ENCODE measurements around the gene PNN. TPM values are rescaled to one million over a fixed set of nuclear protein-coding genes. Genes with fewer than 3 reads are reported as not detected.

The PNN gene
- total RNA-seq, 1 experiment from 2014 or later = 167 TPM

DNA sequence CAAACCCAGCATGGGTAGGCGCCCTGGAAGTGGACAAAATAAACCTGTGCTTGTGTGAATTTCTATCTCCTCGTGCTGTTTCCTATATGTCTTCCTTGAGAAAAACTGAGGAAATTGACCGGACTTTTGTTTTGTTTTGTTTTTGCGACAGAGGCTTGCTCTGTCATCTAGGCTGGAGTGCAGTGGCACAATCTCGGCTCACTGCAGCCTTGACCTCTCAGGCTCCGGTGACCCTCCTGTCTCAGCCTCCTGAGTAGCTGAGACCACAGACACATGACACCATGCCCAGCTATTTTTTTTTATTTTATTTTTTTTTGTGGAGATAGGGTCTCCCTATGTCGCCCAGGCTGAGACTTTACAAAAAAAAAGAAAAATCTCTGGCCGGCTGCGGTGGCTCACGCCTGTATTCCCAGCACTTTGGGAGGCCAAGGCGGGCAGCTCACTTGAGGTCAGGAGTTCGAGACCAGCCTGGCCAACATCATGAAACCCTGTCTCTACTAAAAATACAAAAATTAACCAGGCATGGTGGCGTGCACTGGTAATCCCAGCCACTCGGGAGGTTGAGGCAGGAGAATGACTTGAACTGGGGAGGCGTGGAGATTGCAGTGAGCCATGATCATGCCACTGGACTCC is 36.2 kb downstream of the PNN start:
- no peak overlapping the region for H2BK15ac ChIP-seq (ENCODE audit: low read depth, low read length)
- Mint-ChIP-seq H3K9me3 (no peaks in the 10 kb centered on the region), H3K27me3 (ENCODE audit: low read depth) (no peaks in the 10 kb centered on the region), H3K4me1 (peaks cover 9 to 11% of the 10 kb centered on the region in 2 experiments), H3K4me3 (no peak overlapping the region; a peak in 1 of 5 replicates), H3K36me3 (ENCODE audit: insufficient read depth in 1 of 3, low read depth in 3 of 3) (no peaks in the 10 kb centered on the region), H3K27ac (0 out of 7 replicates have a peak overlapping the region, but pooled peaks of 2 of the 3 experiments have one; percentile 37 to 40)
- no peaks in the 10 kb centered on the region for H3K9me3 ChIP-seq (ENCODE audit: control insufficient read depth, low read depth, low read length)
- no peaks in the 10 kb centered on the region for H3K27me3 ChIP-seq (ENCODE audit: insufficient read depth, low read length)
- no peak overlapping the region for H2BK20ac ChIP-seq (ENCODE audit: low read depth, low read length, poor library complexity, severe bottlenecking)
- no peak overlapping the region for H3K4ac ChIP-seq (ENCODE audit: low read depth, low read length)
- WGBS (ENCODE audit: extremely low coverage, insufficient read length, low lambda C conversion rate) = no CpG with 5 or more reads among the region's 15 CpGs
- DNase-seq = no peak
- no peak overlapping the region for H4K91ac ChIP-seq (ENCODE audit: insufficient read length, low read depth, low read length)
- H3K23me2 ChIP-seq (ENCODE audit: insufficient read length, low read depth, low read length, poor library complexity, severe bottlenecking) = no peaks in the 10 kb centered on the region
- H3K56ac ChIP-seq (ENCODE audit: insufficient read length, low read depth, low read length) = no peak overlapping the region
- TF ChIP-seq, protein P1, sequence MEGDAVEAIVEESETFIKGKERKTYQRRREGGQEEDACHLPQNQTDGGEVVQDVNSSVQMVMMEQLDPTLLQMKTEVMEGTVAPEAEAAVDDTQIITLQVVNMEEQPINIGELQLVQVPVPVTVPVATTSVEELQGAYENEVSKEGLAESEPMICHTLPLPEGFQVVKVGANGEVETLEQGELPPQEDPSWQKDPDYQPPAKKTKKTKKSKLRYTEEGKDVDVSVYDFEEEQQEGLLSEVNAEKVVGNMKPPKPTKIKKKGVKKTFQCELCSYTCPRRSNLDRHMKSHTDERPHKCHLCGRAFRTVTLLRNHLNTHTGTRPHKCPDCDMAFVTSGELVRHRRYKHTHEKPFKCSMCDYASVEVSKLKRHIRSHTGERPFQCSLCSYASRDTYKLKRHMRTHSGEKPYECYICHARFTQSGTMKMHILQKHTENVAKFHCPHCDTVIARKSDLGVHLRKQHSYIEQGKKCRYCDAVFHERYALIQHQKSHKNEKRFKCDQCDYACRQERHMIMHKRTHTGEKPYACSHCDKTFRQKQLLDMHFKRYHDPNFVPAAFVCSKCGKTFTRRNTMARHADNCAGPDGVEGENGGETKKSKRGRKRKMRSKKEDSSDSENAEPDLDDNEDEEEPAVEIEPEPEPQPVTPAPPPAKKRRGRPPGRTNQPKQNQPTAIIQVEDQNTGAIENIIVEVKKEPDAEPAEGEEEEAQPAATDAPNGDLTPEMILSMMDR (conservative IDR thresholded peaks at IDR 0.05) = no peak
- no peak overlapping the region for H3T11ph ChIP-seq (ENCODE audit: low read length)
- no peak overlapping the region for H3K9ac ChIP-seq (ENCODE audit: extremely low read depth, insufficient read length, low read length)
- H3K4me2 ChIP-seq (ENCODE audit: insufficient read depth, insufficient read length, low read length) = no peak overlapping the region
- H3K18ac ChIP-seq (ENCODE audit: insufficient read length, low read depth, low read length) = no peak overlapping the region
- no peak overlapping the region for H3K14ac ChIP-seq (ENCODE audit: insufficient read depth, low read length)
- H2BK5ac ChIP-seq (ENCODE audit: insufficient read length, low read length) = no peak overlapping the region
- H2AFZ ChIP-seq (ENCODE audit: low read length) = no peak overlapping the region
- H4K5ac ChIP-seq (ENCODE audit: insufficient read length, low read depth, low read length) = no peak overlapping the region
- H3K23ac ChIP-seq (ENCODE audit: insufficient read length, low read depth, low read length) = no peak overlapping the region
- H3K4me1 ChIP-seq (ENCODE audit: insufficient read depth, low read length) = no peaks in the 10 kb centered on the region
- H4K8ac ChIP-seq (replicated peaks; ENCODE audit: insufficient read length, low read depth, low read length) = no peak overlapping the region
- no peaks in the 10 kb centered on the region for H3K79me2 ChIP-seq (ENCODE audit: insufficient read depth, low read length)
- H4K20me1 ChIP-seq (ENCODE audit: control insufficient read depth, insufficient read depth, insufficient read length) = no peaks in the 10 kb centered on the region
- H2AK5ac ChIP-seq (ENCODE audit: insufficient read length, low read length) = no peak overlapping the region
- no peak overlapping the region for H3K27ac ChIP-seq (ENCODE audit: insufficient read length, low read depth, low read length)
- no peaks in the 10 kb centered on the region for H3K79me1 ChIP-seq (ENCODE audit: insufficient read depth, low read depth, low read length, poor library complexity, severe bottlenecking)
- H2BK12ac ChIP-seq (ENCODE audit: insufficient read length, low read depth, low read length) = no peak overlapping the region
- no peak overlapping the region for H2BK120ac ChIP-seq (ENCODE audit: low read depth, low read length, poor library complexity, severe bottlenecking)

Measured in H9 (cell line).